Measurements from ENCODE around the gene DIPK1A.

DIPK1A gene

GRCh38 chr1:92816732-92817131 is 144.5 kb downstream of the DIPK1A start:
- no peaks in the 10 kb centered on the region for H3K4me1 Mint-ChIP-seq
- no peak overlapping the region for H3K27ac Mint-ChIP-seq

GRCh38 chr1:92808381-92808780 is 152.9 kb downstream of the DIPK1A start:
- H3K4me1 Mint-ChIP-seq, result no peaks in the 10 kb centered on the region
- ATAC-seq (no peak), DNase-seq (ENCODE audit: low spot score in 2 of 2) (no peak)
- no peaks in the 10 kb centered on the region for H3K9me3 Mint-ChIP-seq
- no peaks in the 10 kb centered on the region for H3K36me3 Mint-ChIP-seq
- no peak overlapping the region for H3K4me3 Mint-ChIP-seq
- no peak overlapping the region for H3K27ac Mint-ChIP-seq

More at GRCh38 chr1:92816732-92817131, 144.5 kb downstream of the DIPK1A start:
- DNase-seq (ENCODE audit: low spot score in 2 of 2) (no peak), ATAC-seq (no peak)
- Mint-ChIP-seq H3K9me3 (no peaks in the 10 kb centered on the region), H3K4me3 (no peak overlapping the region), H3K36me3 (no peaks in the 10 kb centered on the region)

- H3K27ac Mint-ChIP-seq, result no peak overlapping the region
- H3K36me3 Mint-ChIP-seq, result no peaks in the 10 kb centered on the region
- ATAC-seq (no peak), DNase-seq (ENCODE audit: low spot score in 2 of 2) (no peak)
- H3K4me3 Mint-ChIP-seq, result no peak overlapping the region
- H3K9me3 Mint-ChIP-seq, result no peaks in the 10 kb centered on the region
- H3K4me1 Mint-ChIP-seq, result no peaks in the 10 kb centered on the region
Measured at GRCh38 chr1:92805216-92805615, 156.0 kb downstream of the DIPK1A start.

- DNase-seq (ENCODE audit: low spot score in 2 of 2) (no peak), ATAC-seq (peak; percentile 48)
- Mint-ChIP-seq H3K27ac (no peak overlapping the region), H3K4me3 (no peak overlapping the region), H3K4me1 (no peaks in the 10 kb centered on the region), H3K9me3 (no peaks in the 10 kb centered on the region), H3K36me3 (no peaks in the 10 kb centered on the region)
Measured at GRCh38 chr1:92804721-92805201, 156.5 kb downstream of the DIPK1A start.

- H3K9me3 Mint-ChIP-seq, result no peaks in the 10 kb centered on the region
- ATAC-seq (no peak), DNase-seq (ENCODE audit: low spot score in 2 of 2) (no peak)
- no peaks in the 10 kb centered on the region for H3K36me3 Mint-ChIP-seq
- H3K4me3 Mint-ChIP-seq, result no peak overlapping the region
- no peak overlapping the region for H3K27ac Mint-ChIP-seq
- H3K4me1 Mint-ChIP-seq, result no peaks in the 10 kb centered on the region
Measured at GRCh38 chr1:92803140-92803887, 157.9 kb downstream of the DIPK1A start.

- H3K4me1 Mint-ChIP-seq, result no peaks in the 10 kb centered on the region
- no peak for DNase-seq (ENCODE audit: low spot score in 2 of 2)
- no peaks in the 10 kb centered on the region for H3K9me3 Mint-ChIP-seq
- ATAC-seq, result no peak
- no peak overlapping the region for H3K27ac Mint-ChIP-seq
- H3K36me3 Mint-ChIP-seq, result no peaks in the 10 kb centered on the region
- H3K4me3 Mint-ChIP-seq, result no peak overlapping the region
Measured at GRCh38 chr1:92797961-92798360, 163.3 kb downstream of the DIPK1A start.

- ATAC-seq (no peak), DNase-seq (ENCODE audit: low spot score in 2 of 2) (no peak)
- Mint-ChIP-seq H3K36me3 (no peaks in the 10 kb centered on the region), H3K9me3 (no peaks in the 10 kb centered on the region), H3K4me3 (no peak overlapping the region), H3K27ac (no peak overlapping the region), H3K4me1 (no peaks in the 10 kb centered on the region)
Measured at GRCh38 chr1:92797297-92797696, 164.0 kb downstream of the DIPK1A start.

GRCh38 chr1:92795166-92795565 is 166.1 kb downstream of the DIPK1A start:
- no peak for DNase-seq (ENCODE audit: low spot score in 2 of 2)
- H3K9me3 Mint-ChIP-seq, result no peaks in the 10 kb centered on the region
- H3K4me1 Mint-ChIP-seq, result peaks cover 6% of the 10 kb centered on the region
- no peaks in the 10 kb centered on the region for H3K36me3 Mint-ChIP-seq
- no peak overlapping the region for H3K4me3 Mint-ChIP-seq
- no peak overlapping the region for H3K27ac Mint-ChIP-seq
- ATAC-seq, result no peak

- DNase-seq (ENCODE audit: low spot score in 2 of 2) (no peak), ATAC-seq (no peak)
- Mint-ChIP-seq H3K4me3 (no peak overlapping the region), H3K27ac (no peak overlapping the region), H3K36me3 (no peaks in the 10 kb centered on the region), H3K4me1 (peaks cover 6% of the 10 kb centered on the region), H3K9me3 (no peaks in the 10 kb centered on the region)
Measured at GRCh38 chr1:92792340-92792782, 168.9 kb downstream of the DIPK1A start.
